Transverse colon (tissue), 4 donors: ENCODE results near the gene EPHA2.

ENCODE experiments used
- CTCF ChIP-seq, 5 experiments: fragments of 200-600 bp in 3 of 5; fragments of 450-650 bp in 2 of 5; sonication (generic) in 3 of 5; IDR thresholded peaks; 1 replicate in 2 of 5; 2 replicates in 3 of 5; pipeline ENCODE4 v1.5.1; 2016 to 2017; ENCODE audit warnings: antibody characterized with exemption in 5 of 5, inconsistent platforms in 3 of 5, mild to moderate bottlenecking in 2 of 5, moderate library complexity in 1 of 5
- EP300 ChIP-seq: sonication (generic); formaldehyde crosslinking; IDR thresholded peaks from one replicate; pipeline ENCODE4 v1.6.1; 2017; ENCODE audit warnings: antibody characterized with exemption, low read depth
- POLR2A ChIP-seq: fragments of 450-650 bp; IDR thresholded peaks from one replicate; pipeline ENCODE4 v1.6.1; 2016; ENCODE audit warnings: antibody characterized with exemption, mild to moderate bottlenecking, moderate library complexity
- POLR2AphosphoS5 ChIP-seq, 3 donors: sonication (generic); formaldehyde crosslinking; IDR thresholded peaks; one replicate each; pipeline ENCODE4 v1.6.1; 2016; ENCODE audit warnings: antibody characterized with exemption in 3 of 3

- no peak for TF ChIP-seq POLR2AphosphoS5 (IDR thresholded peaks at IDR 0.05)
- no peak for TF ChIP-seq CTCF (IDR thresholded peaks at IDR 0.05)
- no peak for TF ChIP-seq POLR2A
- TF ChIP-seq EP300: no peak
These were observed 37.9 kb downstream of the EPHA2 start for GRCh38 chr1:16117936-16118335.
